Endothelial cell (in vitro differentiated cells): Measurements from ENCODE around the gene OTOF. TPM values are rescaled to one million over a fixed set of nuclear protein-coding genes. Genes with fewer than 3 reads are reported as not detected.

Experiments
- DNase-seq: peaks from one replicate; pipeline ENCODE4 v3.0.0; 2021; ENCODE audit warnings: low spot score
- H3K27ac Mint-ChIP-seq: one replicate; pipeline ENCODE4 v1.8.0; 2021; ENCODE audit warnings: mixed read lengths, inconsistent platforms; ENCODE audit not compliant: unreplicated experiment
- H3K27me3 Mint-ChIP-seq: one replicate; pipeline ENCODE4 v1.8.0; 2021; ENCODE audit warnings: mild to moderate bottlenecking, moderate library complexity, mixed read lengths, inconsistent platforms; ENCODE audit not compliant: unreplicated experiment
- H3K36me3 Mint-ChIP-seq: one replicate; pipeline ENCODE4 v1.8.0; 2021; ENCODE audit warnings: mild to moderate bottlenecking, low read depth, mixed read lengths, inconsistent platforms; ENCODE audit not compliant: unreplicated experiment
- H3K4me1 Mint-ChIP-seq: one replicate; pipeline ENCODE4 v1.8.0; 2021; ENCODE audit warnings: mild to moderate bottlenecking, mixed read lengths, inconsistent platforms; ENCODE audit not compliant: unreplicated experiment
- H3K4me3 Mint-ChIP-seq: one replicate; pipeline ENCODE4 v1.8.0; 2021; ENCODE audit warnings: mild to moderate bottlenecking, mixed read lengths, inconsistent platforms; ENCODE audit not compliant: unreplicated experiment
- H3K9me3 Mint-ChIP-seq: one replicate; pipeline ENCODE4 v1.8.0; 2021; ENCODE audit warnings: mixed read lengths, inconsistent platforms; ENCODE audit not compliant: unreplicated experiment
- total RNA-seq: library from RNA; stranded (reverse); fragmentation: NEBNext Ultra II Directional; extraction: Animal tissue kit (Norgen Biotek cat#: 25700); gene quantifications from one replicate; pipeline ENCODE4 v1.2.1, GENCODE V29; 2021; ENCODE audit not compliant: unreplicated experiment
- TF ChIP-seq, protein P1 (sequence below): fragments of 200-600 bp; sonication (generic); IDR thresholded peaks from one replicate; pipeline ENCODE4 v1.5.0; 2021; ENCODE audit warnings: antibody characterized with exemption; ENCODE audit not compliant: unreplicated experiment

Gene OTOF
- total RNA-seq, 1 donor from 2014 or later, result 0.13 TPM

- TF ChIP-seq, protein P1, sequence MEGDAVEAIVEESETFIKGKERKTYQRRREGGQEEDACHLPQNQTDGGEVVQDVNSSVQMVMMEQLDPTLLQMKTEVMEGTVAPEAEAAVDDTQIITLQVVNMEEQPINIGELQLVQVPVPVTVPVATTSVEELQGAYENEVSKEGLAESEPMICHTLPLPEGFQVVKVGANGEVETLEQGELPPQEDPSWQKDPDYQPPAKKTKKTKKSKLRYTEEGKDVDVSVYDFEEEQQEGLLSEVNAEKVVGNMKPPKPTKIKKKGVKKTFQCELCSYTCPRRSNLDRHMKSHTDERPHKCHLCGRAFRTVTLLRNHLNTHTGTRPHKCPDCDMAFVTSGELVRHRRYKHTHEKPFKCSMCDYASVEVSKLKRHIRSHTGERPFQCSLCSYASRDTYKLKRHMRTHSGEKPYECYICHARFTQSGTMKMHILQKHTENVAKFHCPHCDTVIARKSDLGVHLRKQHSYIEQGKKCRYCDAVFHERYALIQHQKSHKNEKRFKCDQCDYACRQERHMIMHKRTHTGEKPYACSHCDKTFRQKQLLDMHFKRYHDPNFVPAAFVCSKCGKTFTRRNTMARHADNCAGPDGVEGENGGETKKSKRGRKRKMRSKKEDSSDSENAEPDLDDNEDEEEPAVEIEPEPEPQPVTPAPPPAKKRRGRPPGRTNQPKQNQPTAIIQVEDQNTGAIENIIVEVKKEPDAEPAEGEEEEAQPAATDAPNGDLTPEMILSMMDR, result no peak
- no peak for DNase-seq
- H3K27ac Mint-ChIP-seq, result no peak overlapping the region
- H3K9me3 Mint-ChIP-seq, result no peaks in the 10 kb centered on the region
- peaks cover 6% of the 10 kb centered on the region for H3K27me3 Mint-ChIP-seq
- H3K4me3 Mint-ChIP-seq, result no peak overlapping the region
- no peaks in the 10 kb centered on the region for H3K36me3 Mint-ChIP-seq
- H3K4me1 Mint-ChIP-seq, result peaks cover 30% of the 10 kb centered on the region
These were observed 17.0 kb upstream of the OTOF start for GRCh38 chr2:26494891-26495290.

- TF ChIP-seq, protein P1, result no peak
- no peak for DNase-seq
- Mint-ChIP-seq H3K4me1 (peaks cover 30% of the 10 kb centered on the region), H3K27ac (no peak overlapping the region), H3K9me3 (no peaks in the 10 kb centered on the region), H3K4me3 (no peak overlapping the region), H3K27me3 (peaks cover 7% of the 10 kb centered on the region), H3K36me3 (no peaks in the 10 kb centered on the region)
These were observed 16.3 kb upstream of the OTOF start for GRCh38 chr2:26494199-26494598.

- TF ChIP-seq, protein P1, result no peak
- Mint-ChIP-seq H3K27ac (no peak overlapping the region), H3K9me3 (no peaks in the 10 kb centered on the region), H3K4me1 (peaks cover 26% of the 10 kb centered on the region), H3K27me3 (peaks cover 7% of the 10 kb centered on the region), H3K36me3 (no peaks in the 10 kb centered on the region), H3K4me3 (no peak overlapping the region)
- DNase-seq, result no peak
These were observed 15.6 kb upstream of the OTOF start for GRCh38 chr2:26493566-26493965.

DNA sequence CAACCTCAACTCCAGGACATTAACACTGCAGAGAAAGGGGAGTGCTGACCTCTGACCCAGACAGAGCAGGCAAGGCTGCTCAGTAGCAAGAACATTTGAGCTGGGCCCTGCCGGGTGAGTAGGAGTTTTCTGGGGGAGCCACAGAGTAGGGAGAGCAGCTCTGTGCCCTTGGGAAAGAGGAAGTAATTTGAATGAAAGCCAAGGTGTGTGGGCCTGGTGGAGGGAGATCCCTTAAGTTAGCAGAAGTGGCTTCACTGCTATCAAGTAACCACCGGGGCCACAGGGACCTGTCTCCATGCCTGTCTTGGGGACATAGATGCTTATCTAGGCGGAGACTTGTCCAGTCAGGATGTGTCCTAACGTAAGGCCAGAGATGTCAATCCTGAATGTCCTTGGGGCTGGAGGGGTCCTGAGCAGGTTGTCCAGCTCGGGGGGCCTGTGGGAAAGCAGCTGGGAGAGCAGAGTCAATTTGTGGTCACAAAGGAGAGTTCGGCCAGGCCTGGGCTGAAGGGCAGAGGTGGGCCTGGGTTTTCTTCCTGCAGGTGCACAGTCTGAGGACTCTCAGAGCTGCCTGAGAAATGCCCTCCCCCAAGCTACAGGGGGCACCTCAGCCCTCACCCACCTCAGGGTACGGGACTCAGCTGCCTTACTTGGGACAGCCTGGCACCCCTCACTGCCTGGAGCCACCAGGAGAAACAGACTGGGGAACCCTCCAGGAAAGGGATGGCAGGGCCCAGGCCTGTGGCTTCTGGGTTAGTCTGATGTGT, 15.0 kb upstream of the OTOF start:
- Mint-ChIP-seq H3K4me1 (peaks cover 22% of the 10 kb centered on the region), H3K9me3 (no peaks in the 10 kb centered on the region), H3K27me3 (peaks cover 6% of the 10 kb centered on the region), H3K36me3 (no peaks in the 10 kb centered on the region), H3K27ac (peak overlapping the region; percentile 8), H3K4me3 (no peak overlapping the region)
- TF ChIP-seq, protein P1, result no peak
- no peak for DNase-seq

DNA sequence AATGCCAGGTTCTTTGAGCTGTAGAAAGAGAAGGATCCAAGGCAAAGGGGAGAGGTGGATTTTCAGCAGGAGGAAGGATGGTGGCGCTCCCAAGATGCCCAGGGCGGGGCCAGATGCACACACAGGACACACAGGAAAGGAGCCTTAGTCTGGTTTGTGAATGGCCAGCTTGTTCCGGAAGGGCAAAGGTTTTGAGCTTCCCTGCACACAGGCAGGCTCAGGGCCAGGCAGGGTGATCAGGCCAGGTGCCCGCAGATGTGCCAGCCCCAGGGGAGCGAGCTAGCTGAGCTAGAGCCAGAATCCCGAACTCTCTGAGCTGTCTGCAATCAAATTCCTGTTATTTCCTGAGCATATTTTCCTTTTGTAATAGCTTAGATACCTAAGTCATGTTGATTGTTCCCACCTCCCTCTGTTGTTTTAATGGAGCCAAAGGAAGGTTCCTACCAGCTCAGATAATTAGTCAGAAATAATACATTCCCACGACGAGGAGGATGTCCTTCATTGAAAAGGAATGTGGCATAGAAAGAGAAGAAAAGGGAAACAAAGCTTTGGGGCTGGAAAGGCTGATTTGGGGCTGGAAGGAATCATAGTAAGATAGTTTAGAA, 13.7 kb upstream of the OTOF start:
- Mint-ChIP-seq H3K4me1 (peaks cover 11% of the 10 kb centered on the region), H3K9me3 (no peaks in the 10 kb centered on the region), H3K36me3 (no peaks in the 10 kb centered on the region), H3K4me3 (no peak overlapping the region), H3K27me3 (peaks cover 6% of the 10 kb centered on the region), H3K27ac (no peak overlapping the region)
- TF ChIP-seq, protein P1, result no peak
- no peak for DNase-seq
